NCI-H526 (cell line): Measurements from ENCODE around the gene F7.
"Not testable (repeated sequence)": the region's sequence is repeated elsewhere in the genome, so short reads cannot be mapped to it uniquely, and the experiment has no call there.

Experiments used
- DNase-seq, 2 experiments: peaks; one replicate each; lab custom pipeline; 2025; lab: John Stamatoyannopoulos, UW

Gene F7

DNA sequence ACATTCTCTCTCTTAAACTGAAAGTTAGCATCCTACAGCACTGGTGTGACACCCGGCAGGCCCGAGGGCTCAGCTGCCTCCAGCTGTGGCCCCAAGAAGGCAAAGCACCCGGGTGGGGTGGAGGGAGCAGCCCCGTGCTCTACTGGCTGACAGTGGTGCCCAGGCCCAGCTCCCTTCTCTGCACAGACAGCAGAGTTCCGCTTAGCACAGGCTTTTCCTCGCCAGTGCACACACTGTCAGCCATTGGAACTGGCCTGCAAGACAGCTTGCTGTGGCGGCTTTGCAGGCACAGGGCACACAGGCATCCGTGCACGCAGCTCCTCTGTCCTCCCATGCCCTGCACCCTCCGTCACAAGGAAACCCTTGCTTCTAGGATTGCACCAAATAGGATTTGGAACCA, 3.3 kb upstream of the F7 start:
- DNase-seq, result not testable (repeated sequence)

DNA sequence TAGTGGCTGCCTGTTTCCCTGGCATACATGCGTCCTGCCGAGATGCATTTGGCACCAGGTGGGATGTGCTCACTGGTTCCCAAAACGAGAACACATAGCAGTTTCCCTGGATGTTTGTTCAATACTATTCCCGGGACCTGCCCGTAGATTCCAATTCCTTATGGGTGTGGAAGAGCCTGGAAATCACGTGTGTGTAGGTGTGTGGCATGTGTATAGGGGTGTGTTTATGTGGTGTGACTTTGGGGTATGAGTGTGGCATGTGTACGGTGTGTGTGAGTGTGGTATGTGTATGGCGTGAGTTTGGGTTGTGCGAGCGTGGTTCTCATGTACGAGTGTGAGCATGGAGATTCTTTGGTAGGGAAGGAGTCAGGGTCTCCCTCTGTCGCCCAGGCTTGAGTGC, 2.9 kb upstream of the F7 start:
- DNase-seq, result no peak

GRCh38 chr13:113103646-113104045, 1.9 kb upstream of the F7 start:
- no peak for DNase-seq

DNA sequence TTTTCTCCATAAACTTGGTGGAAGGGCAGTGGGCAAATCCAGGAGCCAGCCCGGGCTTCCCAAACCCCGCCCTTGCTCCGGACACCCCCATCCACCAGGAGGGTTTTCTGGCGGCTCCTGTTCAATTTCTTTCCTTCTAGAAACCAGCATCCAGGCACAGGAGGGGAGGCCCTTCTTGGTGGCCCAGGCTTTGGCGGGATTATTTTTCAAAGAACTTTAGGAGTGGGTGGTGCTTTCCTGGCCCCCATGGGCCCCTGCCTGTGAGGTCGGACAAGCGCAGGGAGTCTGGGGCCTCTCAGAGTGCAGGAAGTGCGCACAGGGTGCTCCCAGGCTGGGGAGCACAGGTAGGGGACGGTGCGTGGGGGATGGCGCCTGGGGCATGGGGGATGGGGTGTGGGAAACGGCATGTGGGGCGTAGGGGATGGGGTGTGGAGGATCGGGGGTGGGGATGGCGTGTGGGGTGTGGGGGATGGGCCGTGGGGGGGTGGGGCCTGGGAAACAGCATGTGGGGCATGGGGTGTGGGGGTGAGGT, 396 bp downstream of the F7 start:
- no peak for DNase-seq

- peak in 1 of 2 experiments; percentile 19 for DNase-seq
Measured at GRCh38 chr13:113106711-113107351, 1.2 kb downstream of the F7 start.

DNA sequence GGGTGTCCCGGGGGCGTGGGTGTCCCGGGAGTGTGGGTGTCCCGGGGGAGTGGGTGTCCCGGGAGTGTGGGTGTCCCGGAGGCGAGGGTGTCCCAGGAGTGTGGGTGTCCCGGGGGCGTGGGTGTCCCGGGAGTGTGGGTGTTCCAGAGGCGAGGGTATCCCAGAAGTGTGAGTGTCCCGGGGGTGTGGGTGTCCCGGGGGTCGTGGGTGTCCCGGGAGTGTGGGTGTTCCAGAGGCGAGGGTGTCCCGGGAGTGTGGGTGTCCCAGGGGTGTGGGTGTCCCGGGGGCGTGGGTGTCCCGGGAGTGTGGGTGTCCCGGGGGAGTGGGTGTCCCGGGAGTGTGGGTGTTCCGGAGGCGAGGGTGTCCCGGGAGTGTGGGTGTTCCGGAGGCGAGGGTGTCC, 2.9 kb downstream of the F7 start:
- DNase-seq, result not testable (repeated sequence)

GRCh38 chr13:113109151-113110047, 3.8 kb downstream of the F7 start:
- peak in 1 of 2 experiments; percentile 54 for DNase-seq

DNA sequence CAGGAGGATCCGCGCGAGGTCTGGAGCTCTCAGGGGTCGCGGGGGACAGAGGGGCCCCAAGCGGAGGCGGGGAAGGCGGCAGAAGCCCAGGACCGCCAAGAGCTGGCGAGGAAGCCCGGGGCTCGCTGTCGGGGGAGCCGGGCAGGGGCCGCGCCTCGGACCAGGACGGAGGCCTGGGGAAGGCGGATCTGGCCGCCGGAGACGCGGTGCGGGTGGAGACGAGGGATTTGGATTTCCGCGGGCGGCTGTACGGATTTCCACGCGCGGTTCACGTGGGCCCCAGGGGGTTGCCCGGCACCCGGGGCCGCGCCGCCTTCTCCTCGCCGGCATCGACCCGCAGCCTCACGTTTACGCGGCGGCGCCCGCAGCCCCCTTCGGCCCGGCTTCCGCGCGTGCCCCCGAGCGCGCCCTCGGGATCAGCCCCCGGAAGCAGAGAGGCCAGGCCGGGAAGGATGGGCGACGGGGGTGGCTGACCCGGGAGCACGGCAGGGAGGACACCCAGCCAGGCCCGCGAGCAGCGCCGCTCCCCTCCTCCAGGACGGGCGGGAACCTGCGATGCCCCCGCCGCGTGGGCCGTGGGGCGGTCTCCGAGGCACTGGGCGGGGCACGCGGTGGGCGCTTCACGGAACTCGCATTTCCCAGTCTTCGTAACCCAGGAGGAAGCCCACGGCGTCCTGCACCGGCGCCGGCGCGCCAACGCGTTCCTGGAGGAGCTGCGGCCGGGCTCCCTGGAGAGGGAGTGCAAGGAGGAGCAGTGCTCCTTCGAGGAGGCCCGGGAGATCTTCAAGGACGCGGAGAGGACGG, 4.7 kb downstream of the F7 start:
- DNase-seq, result no peak

DNA sequence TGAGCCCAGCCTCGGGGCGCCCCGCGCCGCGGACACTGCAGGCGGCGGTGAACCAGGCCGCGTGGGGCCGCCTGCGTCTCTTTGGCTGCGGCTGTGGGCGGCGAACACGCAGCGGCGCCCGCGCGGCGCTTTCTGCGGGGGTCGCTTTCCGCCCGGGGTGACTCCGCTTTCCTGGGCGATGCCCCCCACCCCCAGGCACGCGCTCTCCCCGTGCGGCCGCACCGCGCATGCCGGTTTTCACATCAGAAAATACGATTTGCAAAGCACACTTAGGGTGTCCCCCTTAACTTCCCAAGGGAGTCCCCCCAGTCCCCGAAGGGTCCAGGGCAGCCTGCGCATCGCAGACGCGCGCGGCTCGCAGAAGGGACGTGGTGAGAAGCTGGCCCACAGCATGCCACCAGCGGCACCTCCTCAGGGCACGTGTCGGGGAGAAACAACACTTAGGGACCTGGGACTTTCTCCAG, 5.3 kb downstream of the F7 start:
- DNase-seq, result no peak

GRCh38 chr13:113111821-113112220, 6.2 kb downstream of the F7 start:
- not testable (repeated sequence) for DNase-seq

DNA sequence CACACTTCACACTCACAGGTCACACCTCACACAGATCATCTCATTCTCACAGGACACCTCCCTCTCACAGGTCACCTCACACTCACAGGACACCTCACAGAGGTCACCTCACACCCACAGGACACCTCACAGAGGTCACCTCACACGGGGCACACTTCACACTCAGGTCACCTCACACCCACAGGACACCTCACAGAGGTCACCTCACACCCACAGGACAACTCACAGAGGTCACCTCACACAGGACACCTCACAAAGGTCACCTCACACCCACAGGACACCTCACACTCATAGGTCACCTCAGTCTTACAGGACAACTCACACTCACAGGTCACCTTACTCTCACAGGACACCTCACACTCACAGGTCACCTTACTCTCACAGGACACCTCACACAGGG, 6.9 kb downstream of the F7 start:
- DNase-seq, result not testable (repeated sequence)

DNA sequence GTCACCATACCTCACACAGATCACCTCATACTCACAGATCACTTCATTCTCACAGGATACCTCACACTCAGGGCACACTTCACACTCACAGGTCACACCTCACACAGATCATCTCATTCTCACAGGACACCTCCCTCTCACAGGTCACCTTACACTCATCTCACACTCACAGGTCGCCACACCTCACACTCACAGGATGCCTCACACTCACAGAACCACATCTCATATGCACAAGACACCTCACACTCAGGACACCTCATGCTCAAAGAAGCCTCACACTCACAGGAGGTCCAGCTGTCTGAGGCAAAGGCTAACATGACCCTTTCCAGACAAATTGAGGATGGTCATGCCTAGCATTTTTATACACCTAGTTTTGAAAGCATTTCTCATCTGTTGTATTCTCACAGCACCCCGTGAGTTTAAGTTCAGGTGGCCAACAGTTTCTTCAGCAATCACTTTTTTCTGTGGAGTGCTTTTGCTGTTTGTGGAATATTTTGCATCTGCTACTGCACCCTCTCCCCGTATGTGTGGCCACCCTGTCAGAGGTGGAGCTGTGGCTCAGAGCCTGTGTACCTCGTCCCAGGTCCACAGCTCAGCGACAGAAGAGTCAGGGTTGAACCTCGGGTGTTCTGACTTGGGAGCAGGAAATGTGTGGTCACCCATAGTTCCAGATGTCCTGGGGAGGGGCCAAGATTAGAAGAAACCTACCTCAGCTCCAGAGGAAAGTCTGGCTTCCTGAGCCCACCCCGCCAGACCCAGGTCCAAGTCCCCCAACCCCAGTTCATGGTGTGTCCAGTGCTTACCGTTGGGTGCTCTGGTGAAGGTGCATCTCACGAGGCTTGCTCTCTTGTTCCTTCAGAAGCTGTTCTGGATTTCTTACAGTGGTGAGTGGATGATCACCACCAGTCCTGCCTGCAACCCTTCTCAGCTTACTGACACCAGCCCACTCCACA, 7.6 kb downstream of the F7 start:
- DNase-seq, result no peak

- DNase-seq, result no peak
Measured at GRCh38 chr13:113113846-113114271, 8.3 kb downstream of the F7 start.

- DNase-seq, result no peak
Measured at GRCh38 chr13:113114511-113115362, 9.1 kb downstream of the F7 start.

GRCh38 chr13:113115363-113116205, 10.0 kb downstream of the F7 start:
- no peak for DNase-seq

GRCh38 chr13:113116206-113116800, 10.7 kb downstream of the F7 start:
- no peak for DNase-seq

- DNase-seq, result no peak
Measured at GRCh38 chr13:113116871-113117271, 11.3 kb downstream of the F7 start.

DNA sequence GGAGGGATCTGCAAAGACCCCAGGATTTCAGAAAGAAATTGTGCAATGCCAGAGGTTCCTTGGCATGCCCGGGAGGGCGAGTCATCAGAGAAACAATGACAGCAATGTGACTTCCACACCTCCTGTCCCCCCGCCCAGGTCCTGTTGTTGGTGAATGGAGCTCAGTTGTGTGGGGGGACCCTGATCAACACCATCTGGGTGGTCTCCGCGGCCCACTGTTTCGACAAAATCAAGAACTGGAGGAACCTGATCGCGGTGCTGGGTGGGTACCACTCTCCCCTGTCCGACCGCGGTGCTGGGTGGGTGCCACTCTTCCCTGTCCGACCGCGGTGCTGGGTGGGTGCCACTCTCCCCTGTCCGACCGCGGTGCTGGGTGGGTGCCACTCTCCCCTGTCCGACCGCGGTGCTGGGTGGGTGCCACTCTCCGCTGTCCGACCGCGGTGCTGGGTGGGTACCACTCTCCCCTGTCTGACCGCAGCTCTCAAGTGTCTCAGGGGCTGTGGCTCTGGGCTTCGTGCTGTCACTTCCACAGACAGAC, 11.8 kb downstream of the F7 start:
- DNase-seq, result no peak
